Brain microvascular endothelial cell (primary cell): Measurements from ENCODE around the gene CCDC81.
"Not testable (repeated sequence)": the region's sequence is repeated elsewhere in the genome, so short reads cannot be mapped to it uniquely, and the experiment has no call there.

Experiments used
- DNase-seq: peaks from one replicate; pipeline ENCODE4 v3.0.0-alpha.2; 2020
- H3K27ac ChIP-seq: fragments of 250-450 bp; sonication (Bioruptor Pico); 2 replicates; pipeline ENCODE4 v1.5.1; 2020; ENCODE audit warnings: mild to moderate bottlenecking, moderate library complexity
- H3K27me3 ChIP-seq: fragments of 250-450 bp; sonication (Bioruptor Pico); replicated peaks from 2 replicates; pipeline ENCODE4 v1.5.1; 2020; ENCODE audit warnings: mild to moderate bottlenecking
- H3K36me3 ChIP-seq: fragments of 250-450 bp; sonication (Bioruptor Pico); replicated peaks from 2 replicates; pipeline ENCODE4 v1.5.1; 2020; ENCODE audit warnings: mild to moderate bottlenecking
- H3K4me3 ChIP-seq: 2 replicates; pipeline ENCODE4 v1.5.1; 2011; ENCODE audit warnings: low read depth, mild to moderate bottlenecking, control low read depth, low read length, moderate library complexity
- CTCF ChIP-seq: IDR thresholded peaks from 2 replicates; pipeline ENCODE4 v1.5.1; 2011; ENCODE audit warnings: low read depth, mild to moderate bottlenecking, moderate library complexity, low read length, control low read depth, inconsistent platforms; ENCODE audit errors: missing control alignments
- in situ Hi-C: cut with HindIII; loops from 2 replicates; pipeline ENCODE4 v1.10.0; 2017; ENCODE audit warnings: low sequenced_read_pairs, low pct_ligation_motif_present

CCDC81 gene

GRCh38 chr11:86403458-86403857, 28.8 kb downstream of the CCDC81 start:
- no peak for DNase-seq
- no peak for TF ChIP-seq CTCF
- Histone ChIP-seq H3K27ac (no peak overlapping the region), H3K4me3 (no peak overlapping the region), H3K27me3 (no peaks in the 10 kb centered on the region), H3K36me3 (no peaks in the 10 kb centered on the region)
- in situ Hi-C loops: no loop called here

GRCh38 chr11:86408845-86409244, 34.2 kb downstream of the CCDC81 start:
- DNase-seq: no peak
- Histone ChIP-seq H3K36me3 (no peaks in the 10 kb centered on the region), H3K4me3 (no peak overlapping the region), H3K27me3 (no peaks in the 10 kb centered on the region), H3K27ac (no peak overlapping the region)
- in situ Hi-C loops: no loop called here
- TF ChIP-seq CTCF: peak; percentile 62

GRCh38 chr11:86414032-86414431, 39.3 kb downstream of the CCDC81 start:
- Histone ChIP-seq H3K36me3 (no peaks in the 10 kb centered on the region), H3K27me3 (no peaks in the 10 kb centered on the region), H3K4me3 (no peak overlapping the region), H3K27ac (no peak overlapping the region)
- TF ChIP-seq CTCF: no peak
- in situ Hi-C loops: no loop called here
- no peak for DNase-seq

- DNase-seq: no peak
- Histone ChIP-seq H3K27ac (no peak overlapping the region), H3K27me3 (no peaks in the 10 kb centered on the region), H3K36me3 (no peaks in the 10 kb centered on the region), H3K4me3 (no peak overlapping the region)
- in situ Hi-C loops: no loop called here
- no peak for TF ChIP-seq CTCF
Observed at GRCh38 chr11:86415026-86415425, 40.3 kb downstream of the CCDC81 start.

GRCh38 chr11:86416494-86416893, 41.8 kb downstream of the CCDC81 start:
- in situ Hi-C loops: no loop called here
- H3K36me3 ChIP-seq: no peaks in the 10 kb centered on the region
- no peak overlapping the region for H3K4me3 ChIP-seq
- no peaks in the 10 kb centered on the region for H3K27me3 ChIP-seq
- H3K27ac ChIP-seq: no peak overlapping the region
- TF ChIP-seq CTCF: no peak
- no peak for DNase-seq

- H3K36me3 ChIP-seq, in situ Hi-C loops, H3K27ac ChIP-seq, H3K27me3 ChIP-seq, H3K4me3 ChIP-seq, DNase-seq: not testable (repeated sequence)
Observed at GRCh38 chr11:86416951-86417350, 42.3 kb downstream of the CCDC81 start.

- no peak for TF ChIP-seq CTCF
- Histone ChIP-seq H3K36me3 (no peaks in the 10 kb centered on the region), H3K27ac (no peak overlapping the region), H3K4me3 (no peak overlapping the region), H3K27me3 (no peaks in the 10 kb centered on the region)
- DNase-seq: no peak
- in situ Hi-C loops: no loop called here
Observed at GRCh38 chr11:86418106-86418505, 43.4 kb downstream of the CCDC81 start.
